Nephron progenitor cell (in vitro differentiated cells): ENCODE results near the gene ENPP5.
"Not testable (repeated sequence)": the region's sequence is repeated elsewhere in the genome, so short reads cannot be mapped to it uniquely, and the experiment has no call there.

Source experiments
- DNase-seq: peaks from one replicate; pipeline ENCODE4 v3.0.0; 2021
- H3K27ac Mint-ChIP-seq: 2 replicates; pipeline ENCODE4 v1.8.0; 2021; ENCODE audit warnings: mild to moderate bottlenecking, moderate library complexity, mixed read lengths
- H3K27me3 Mint-ChIP-seq: 2 replicates; pipeline ENCODE4 v1.8.0; 2021; ENCODE audit warnings: mild to moderate bottlenecking, low read depth, mixed read lengths; ENCODE audit not compliant: poor library complexity
- H3K36me3 Mint-ChIP-seq: 2 replicates; pipeline ENCODE4 v1.8.0; 2021; ENCODE audit warnings: low read depth, mixed read lengths
- H3K4me1 Mint-ChIP-seq: 2 replicates; pipeline ENCODE4 v1.8.0; 2021; ENCODE audit warnings: mixed read lengths
- H3K4me3 Mint-ChIP-seq: 2 replicates; pipeline ENCODE4 v1.8.0; 2021; ENCODE audit warnings: mild to moderate bottlenecking, moderate library complexity, mixed read lengths
- H3K9me3 Mint-ChIP-seq: 2 replicates; pipeline ENCODE4 v1.8.0; 2021; ENCODE audit warnings: mild to moderate bottlenecking, moderate library complexity, mixed read lengths
- CTCF ChIP-seq: fragments of 200-600 bp; sonication (generic); IDR thresholded peaks from 2 replicates; pipeline ENCODE4 v1.5.0; 2021; ENCODE audit warnings: antibody characterized with exemption

Gene ENPP5

GRCh38 chr6:46137387-46137786 is 33.4 kb downstream of the ENPP5 start:
- H3K27ac Mint-ChIP-seq: no peak overlapping the region
- DNase-seq: no peak
- H3K36me3 Mint-ChIP-seq: no peaks in the 10 kb centered on the region
- H3K4me1 Mint-ChIP-seq: no peaks in the 10 kb centered on the region
- no peak for TF ChIP-seq CTCF
- H3K4me3 Mint-ChIP-seq: no peak overlapping the region
- H3K27me3 Mint-ChIP-seq: peaks cover 14% of the 10 kb centered on the region
- H3K9me3 Mint-ChIP-seq: no peaks in the 10 kb centered on the region

- no peak overlapping the region for H3K27ac Mint-ChIP-seq
- H3K4me1 Mint-ChIP-seq: no peaks in the 10 kb centered on the region
- H3K9me3 Mint-ChIP-seq: no peaks in the 10 kb centered on the region
- peaks cover 14% of the 10 kb centered on the region for H3K27me3 Mint-ChIP-seq
- no peaks in the 10 kb centered on the region for H3K36me3 Mint-ChIP-seq
- no peak for DNase-seq
- TF ChIP-seq CTCF: no peak
- no peak overlapping the region for H3K4me3 Mint-ChIP-seq
Measured at GRCh38 chr6:46136831-46137230, 33.9 kb downstream of the ENPP5 start.

- DNase-seq: no peak
- Mint-ChIP-seq H3K27ac (no peak overlapping the region), H3K4me3 (no peak overlapping the region), H3K4me1 (peaks cover 3% of the 10 kb centered on the region), H3K27me3 (peaks cover 22% of the 10 kb centered on the region), H3K9me3 (peaks cover 6% of the 10 kb centered on the region), H3K36me3 (no peaks in the 10 kb centered on the region)
- TF ChIP-seq CTCF: no peak
Measured at GRCh38 chr6:46135176-46135575, 35.6 kb downstream of the ENPP5 start.

GRCh38 chr6:46134216-46134615 is 36.6 kb downstream of the ENPP5 start:
- H3K27me3 Mint-ChIP-seq: peaks cover 32% of the 10 kb centered on the region
- no peak overlapping the region for H3K4me3 Mint-ChIP-seq
- no peak for TF ChIP-seq CTCF
- H3K36me3 Mint-ChIP-seq: no peaks in the 10 kb centered on the region
- DNase-seq: no peak
- H3K27ac Mint-ChIP-seq: no peak overlapping the region
- peaks cover 8% of the 10 kb centered on the region for H3K9me3 Mint-ChIP-seq
- H3K4me1 Mint-ChIP-seq: peaks cover 10% of the 10 kb centered on the region

GRCh38 chr6:46131291-46131690 is 39.5 kb downstream of the ENPP5 start:
- H3K4me1 Mint-ChIP-seq: peaks cover 11% of the 10 kb centered on the region

GRCh38 chr6:46130666-46131065 is 40.1 kb downstream of the ENPP5 start:
- peak overlapping the region; percentile 91 for H3K4me3 Mint-ChIP-seq
- H3K27ac Mint-ChIP-seq: no peak overlapping the region
- TF ChIP-seq CTCF: no peak
- H3K4me1 Mint-ChIP-seq: peaks cover 11% of the 10 kb centered on the region
- H3K36me3 Mint-ChIP-seq: no peaks in the 10 kb centered on the region
- H3K9me3 Mint-ChIP-seq: peaks cover 8% of the 10 kb centered on the region
- no peak for DNase-seq
- H3K27me3 Mint-ChIP-seq: peaks cover 51% of the 10 kb centered on the region

More at GRCh38 chr6:46131291-46131690, 39.5 kb downstream of the ENPP5 start:
- H3K4me3 Mint-ChIP-seq, H3K27ac Mint-ChIP-seq, DNase-seq, H3K9me3 Mint-ChIP-seq, H3K36me3 Mint-ChIP-seq: not testable (repeated sequence)
- peaks cover 47% of the 10 kb centered on the region for H3K27me3 Mint-ChIP-seq
